ENCODE measurements around the gene FAM118B.

DNA sequence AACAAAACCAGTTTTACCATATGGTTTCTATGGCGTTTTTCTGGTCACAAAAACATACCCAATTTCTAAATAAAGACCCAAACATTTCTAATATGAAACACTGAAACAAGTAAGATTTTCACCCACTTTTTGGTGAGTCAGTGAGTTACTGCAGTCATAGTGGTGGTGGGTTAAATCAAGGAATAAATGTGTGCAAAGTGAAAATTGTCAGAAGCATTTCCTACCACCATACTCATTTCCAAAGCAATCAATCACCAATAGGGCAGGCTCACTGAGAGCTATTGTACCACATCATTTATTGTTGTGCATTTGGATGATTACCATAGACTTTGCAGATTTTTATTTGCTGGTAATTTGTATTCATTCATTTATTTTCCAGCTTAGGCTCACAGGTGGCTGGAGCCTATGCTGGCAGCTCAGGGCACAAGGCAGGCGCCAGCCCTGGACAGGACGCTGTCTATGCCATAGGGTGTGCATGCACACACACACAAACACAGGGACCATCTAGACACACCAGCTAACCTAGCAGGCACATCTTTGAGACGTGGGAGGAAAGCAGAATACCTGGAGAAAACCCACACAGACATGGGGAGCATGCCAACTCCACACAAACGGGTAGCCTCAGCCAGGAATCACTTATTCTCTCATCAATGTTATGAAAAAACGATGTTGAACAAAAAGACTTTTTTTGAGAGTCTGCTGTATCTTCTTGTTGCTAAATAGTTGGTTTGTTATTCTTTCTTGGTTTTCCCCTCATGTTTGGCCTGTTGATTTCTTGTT is 5.1 kb downstream of the FAM118B start:
- TF ChIP-seq, protein P1, sequence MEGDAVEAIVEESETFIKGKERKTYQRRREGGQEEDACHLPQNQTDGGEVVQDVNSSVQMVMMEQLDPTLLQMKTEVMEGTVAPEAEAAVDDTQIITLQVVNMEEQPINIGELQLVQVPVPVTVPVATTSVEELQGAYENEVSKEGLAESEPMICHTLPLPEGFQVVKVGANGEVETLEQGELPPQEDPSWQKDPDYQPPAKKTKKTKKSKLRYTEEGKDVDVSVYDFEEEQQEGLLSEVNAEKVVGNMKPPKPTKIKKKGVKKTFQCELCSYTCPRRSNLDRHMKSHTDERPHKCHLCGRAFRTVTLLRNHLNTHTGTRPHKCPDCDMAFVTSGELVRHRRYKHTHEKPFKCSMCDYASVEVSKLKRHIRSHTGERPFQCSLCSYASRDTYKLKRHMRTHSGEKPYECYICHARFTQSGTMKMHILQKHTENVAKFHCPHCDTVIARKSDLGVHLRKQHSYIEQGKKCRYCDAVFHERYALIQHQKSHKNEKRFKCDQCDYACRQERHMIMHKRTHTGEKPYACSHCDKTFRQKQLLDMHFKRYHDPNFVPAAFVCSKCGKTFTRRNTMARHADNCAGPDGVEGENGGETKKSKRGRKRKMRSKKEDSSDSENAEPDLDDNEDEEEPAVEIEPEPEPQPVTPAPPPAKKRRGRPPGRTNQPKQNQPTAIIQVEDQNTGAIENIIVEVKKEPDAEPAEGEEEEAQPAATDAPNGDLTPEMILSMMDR (IDR thresholded peaks at IDR 0.05), result no peak
- no peak for TF ChIP-seq POLR2AphosphoS5 (IDR thresholded peaks at IDR 0.05; ENCODE audit: low read depth, low read length)
- TF ChIP-seq, protein P2, sequence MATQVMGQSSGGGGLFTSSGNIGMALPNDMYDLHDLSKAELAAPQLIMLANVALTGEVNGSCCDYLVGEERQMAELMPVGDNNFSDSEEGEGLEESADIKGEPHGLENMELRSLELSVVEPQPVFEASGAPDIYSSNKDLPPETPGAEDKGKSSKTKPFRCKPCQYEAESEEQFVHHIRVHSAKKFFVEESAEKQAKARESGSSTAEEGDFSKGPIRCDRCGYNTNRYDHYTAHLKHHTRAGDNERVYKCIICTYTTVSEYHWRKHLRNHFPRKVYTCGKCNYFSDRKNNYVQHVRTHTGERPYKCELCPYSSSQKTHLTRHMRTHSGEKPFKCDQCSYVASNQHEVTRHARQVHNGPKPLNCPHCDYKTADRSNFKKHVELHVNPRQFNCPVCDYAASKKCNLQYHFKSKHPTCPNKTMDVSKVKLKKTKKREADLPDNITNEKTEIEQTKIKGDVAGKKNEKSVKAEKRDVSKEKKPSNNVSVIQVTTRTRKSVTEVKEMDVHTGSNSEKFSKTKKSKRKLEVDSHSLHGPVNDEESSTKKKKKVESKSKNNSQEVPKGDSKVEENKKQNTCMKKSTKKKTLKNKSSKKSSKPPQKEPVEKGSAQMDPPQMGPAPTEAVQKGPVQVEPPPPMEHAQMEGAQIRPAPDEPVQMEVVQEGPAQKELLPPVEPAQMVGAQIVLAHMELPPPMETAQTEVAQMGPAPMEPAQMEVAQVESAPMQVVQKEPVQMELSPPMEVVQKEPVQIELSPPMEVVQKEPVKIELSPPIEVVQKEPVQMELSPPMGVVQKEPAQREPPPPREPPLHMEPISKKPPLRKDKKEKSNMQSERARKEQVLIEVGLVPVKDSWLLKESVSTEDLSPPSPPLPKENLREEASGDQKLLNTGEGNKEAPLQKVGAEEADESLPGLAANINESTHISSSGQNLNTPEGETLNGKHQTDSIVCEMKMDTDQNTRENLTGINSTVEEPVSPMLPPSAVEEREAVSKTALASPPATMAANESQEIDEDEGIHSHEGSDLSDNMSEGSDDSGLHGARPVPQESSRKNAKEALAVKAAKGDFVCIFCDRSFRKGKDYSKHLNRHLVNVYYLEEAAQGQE (IDR thresholded peaks at IDR 0.05; ENCODE audit: insufficient read depth in 1 of 2, low read depth in 2 of 2, low read length in 1 of 2), result no peak

Data from Panc1 (cell line).